Right ventricle myocardium superior (tissue), 1 donor: ENCODE measurements around the gene ZNF729. TPM values are rescaled to one million over a fixed set of nuclear protein-coding genes. Genes with fewer than 3 reads are reported as not detected.
"Not testable (repeated sequence)": the region's sequence is repeated elsewhere in the genome, so short reads cannot be mapped to it uniquely, and the experiment has no call there.

Experiments used
- ATAC-seq: fragments of 200-7000 bp; cut with Tn5 transposase; one replicate; pipeline ENCODE4 v1.9.1; 2020; ENCODE audit warnings: mild to moderate bottlenecking; ENCODE audit not compliant: poor library complexity
- DNase-seq: peaks from one replicate; pipeline ENCODE4 v3.0.0-alpha.2; 2020
- intact Hi-C: fragments of 100-400 bp; cut with DNase I; formaldehyde crosslinking; loops from one replicate; pipeline ENCODE4 v1.11.2; 2022
- long read RNA-seq: library from polyadenylated mRNA; unstranded; transcript quantifications from one replicate; pipeline ENCODE4 v2.0.0, GENCODE V29; 2021
- total RNA-seq: library from RNA; stranded (reverse); fragmentation: NEBNext Ultra II Directional; extraction: Animal tissue kit (Norgen Biotek cat#: 25700); gene quantifications from one replicate; pipeline ENCODE4 v1.2.1, GENCODE V29; 2021
- donor health status: DM: no; HTN: yes; CAD: no; lungs with severe emphysema.

Gene ZNF729
- total RNA-seq = not detected
- long read RNA-seq = 0 reads

GRCh38 chr19:22286151-22286810 lies at the start of gene ZNF729:
ZNF729 (plus strand) TSS chr19:22286441; CDS start chr19:22286526, 85 bp downstream.
- DNase-seq (no peak), ATAC-seq (no peak)
- intact Hi-C loops = no loop called here

GRCh38 chr19:22256856-22257255 lies 29.4 kb upstream of the ZNF729 start:
- intact Hi-C loops = no loop called here
- DNase-seq (no peak), ATAC-seq (no peak)

- DNase-seq (no peak), ATAC-seq (no peak)
- intact Hi-C loops = no loop called here
These were observed 28.9 kb upstream of the ZNF729 start for GRCh38 chr19:22257381-22257780.

GRCh38 chr19:22257916-22258315 lies 28.3 kb upstream of the ZNF729 start:
- DNase-seq (no peak), ATAC-seq (no peak)
- intact Hi-C loops = no loop called here

- no peak for ATAC-seq
- intact Hi-C loops = no loop called here
These were observed 25.7 kb upstream of the ZNF729 start for GRCh38 chr19:22260499-22260898.

GRCh38 chr19:22261596-22261995 lies 24.6 kb upstream of the ZNF729 start:
- ATAC-seq = no peak
- intact Hi-C loops = no loop called here
- DNase-seq = no peak

More at GRCh38 chr19:22260499-22260898, 25.7 kb upstream of the ZNF729 start:
- no peak for DNase-seq

- DNase-seq (no peak), ATAC-seq (no peak)
These were observed 23.1 kb upstream of the ZNF729 start for GRCh38 chr19:22263121-22263520.

GRCh38 chr19:22321554-22321953 lies 35.3 kb downstream of the ZNF729 start:
- intact Hi-C loops, DNase-seq, ATAC-seq: not testable (repeated sequence)

More at GRCh38 chr19:22263121-22263520, 23.1 kb upstream of the ZNF729 start:
- intact Hi-C loops = no loop called here

GRCh38 chr19:22326219-22326618 lies 40.0 kb downstream of the ZNF729 start:
- intact Hi-C loops = no loop called here

GRCh38 chr19:22327321-22327720 lies 41.1 kb downstream of the ZNF729 start:
- ATAC-seq = no peak
- intact Hi-C loops = no loop called here

More at GRCh38 chr19:22326219-22326618, 40.0 kb downstream of the ZNF729 start:
- no peak for DNase-seq
- ATAC-seq = no peak

GRCh38 chr19:22331521-22331920 lies 45.3 kb downstream of the ZNF729 start:
- intact Hi-C loops = no loop called here
- ATAC-seq = no peak
- no peak for DNase-seq

More at GRCh38 chr19:22327321-22327720, 41.1 kb downstream of the ZNF729 start:
- no peak for DNase-seq

GRCh38 chr19:22332924-22333323 lies 46.7 kb downstream of the ZNF729 start:
- DNase-seq = no peak
- intact Hi-C loops = no loop called here
- ATAC-seq = no peak

- ATAC-seq (no peak), DNase-seq (no peak)
- intact Hi-C loops = no loop called here
These were observed 49.5 kb downstream of the ZNF729 start for GRCh38 chr19:22335716-22336115.

- ATAC-seq = no peak
- intact Hi-C loops = no loop called here
- no peak for DNase-seq
These were observed 68.4 kb downstream of the ZNF729 start for GRCh38 chr19:22354665-22355064.

Other genes with a start within 250 kb of the ZNF729 start
- gene ZNF257, start 234.0 kb upstream of the ZNF729 start, total RNA-seq = 1.2 TPM
- 1.1 TPM for gene ZNF676, start 89.5 kb upstream of the ZNF729 start, total RNA-seq
- gene ZNF98, start 135.9 kb downstream of the ZNF729 start, total RNA-seq = 0.43 TPM